NCI-H2196 treated with DMSO at 0.1 percent for 48 hours (cell line): ENCODE data around the gene ABHD16A.
"Not testable (repeated sequence)": the region's sequence is repeated elsewhere in the genome, so short reads cannot be mapped to it uniquely, and the experiment has no call there.

Source experiments
- DNase-seq: peaks from one replicate; lab custom pipeline; 2025; ENCODE audit not compliant: unreplicated experiment; lab: John Stamatoyannopoulos, UW

Gene ABHD16A

DNA sequence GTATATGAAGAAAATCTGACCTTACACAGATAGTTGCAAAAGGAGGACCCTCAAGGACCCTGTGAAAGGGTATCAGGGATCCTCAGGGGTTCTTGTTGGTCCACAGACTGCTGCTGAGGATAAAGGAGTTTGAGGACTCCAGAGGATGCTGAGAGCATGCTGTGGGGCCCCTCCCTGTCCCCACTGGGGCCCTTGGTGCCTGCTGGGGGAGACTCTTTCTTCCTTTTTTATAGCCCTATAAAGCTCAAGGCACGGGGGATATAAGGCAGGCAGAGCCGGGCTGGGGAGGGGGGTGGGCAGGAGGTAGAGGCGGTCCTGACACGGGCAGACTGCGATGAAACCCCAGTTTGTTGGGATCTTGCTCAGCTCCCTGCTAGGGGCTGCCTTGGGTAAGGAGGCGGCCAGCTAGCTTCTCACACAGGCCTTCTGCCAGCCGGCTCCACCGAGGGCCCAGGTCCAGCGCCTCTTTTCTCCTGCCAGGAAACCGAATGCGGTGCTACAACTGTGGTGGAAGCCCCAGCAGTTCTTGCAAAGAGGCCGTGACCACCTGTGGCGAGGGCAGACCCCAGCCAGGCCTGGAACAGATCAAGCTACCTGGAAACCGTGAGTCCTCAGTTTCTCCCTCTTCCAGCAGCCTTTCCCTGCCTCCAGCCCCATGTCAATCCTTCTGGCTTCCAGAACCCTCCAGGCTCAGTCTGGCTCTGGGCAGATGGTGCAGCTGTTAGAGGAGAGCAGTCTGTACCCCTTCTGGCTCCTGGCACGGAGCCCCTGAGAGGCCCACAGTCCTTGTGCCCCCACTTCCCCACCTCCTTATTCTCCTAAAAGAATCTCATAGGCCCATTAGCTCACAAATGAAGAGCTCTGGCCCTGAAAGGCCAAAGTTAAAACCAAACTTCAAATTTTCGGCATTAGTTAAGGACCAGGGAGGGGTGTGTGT, 12.2 kb upstream of the ABHD16A start, which contains the start of gene LY6G6D:
Gene LY6G6D (plus strand): TSS at position 327 of the 937 bp plus-strand sequence. CDS start 8 bp downstream, at position 335.
- DNase-seq: no peak

DNA sequence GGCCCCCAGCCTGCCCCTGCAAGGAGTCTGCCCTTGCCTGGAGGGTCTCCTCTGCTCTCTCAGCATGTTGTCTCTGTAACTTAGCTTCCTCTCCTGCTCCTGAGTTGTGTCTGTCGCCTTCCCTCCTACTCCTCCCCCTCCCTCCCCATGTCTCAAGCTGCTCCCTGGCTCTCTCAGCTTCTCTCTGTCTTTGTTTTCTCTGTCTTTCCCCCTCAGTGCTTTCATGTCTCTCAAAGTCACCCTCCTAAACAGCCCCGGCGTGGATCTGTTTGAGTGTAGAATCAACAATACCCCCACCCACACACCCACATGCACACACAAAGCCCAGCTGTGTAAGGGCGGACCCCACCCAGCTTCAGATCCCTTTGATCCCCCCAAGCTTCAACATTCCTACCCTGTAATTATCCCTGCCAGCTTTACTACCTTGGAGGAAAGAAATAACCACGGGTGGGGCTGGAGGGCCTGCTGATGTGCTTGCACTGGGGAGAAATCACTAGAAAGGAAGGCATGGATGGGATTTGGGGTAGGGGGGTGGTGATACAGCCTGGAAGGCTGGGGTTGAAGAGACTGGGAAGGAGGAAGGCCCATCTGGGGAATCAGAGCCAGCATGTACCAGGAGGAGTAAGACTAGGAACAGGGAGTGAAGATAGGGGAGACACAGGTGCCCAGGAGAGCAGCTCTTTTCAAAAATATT, 11.0 kb upstream of the ABHD16A start:
- no peak for DNase-seq

DNA sequence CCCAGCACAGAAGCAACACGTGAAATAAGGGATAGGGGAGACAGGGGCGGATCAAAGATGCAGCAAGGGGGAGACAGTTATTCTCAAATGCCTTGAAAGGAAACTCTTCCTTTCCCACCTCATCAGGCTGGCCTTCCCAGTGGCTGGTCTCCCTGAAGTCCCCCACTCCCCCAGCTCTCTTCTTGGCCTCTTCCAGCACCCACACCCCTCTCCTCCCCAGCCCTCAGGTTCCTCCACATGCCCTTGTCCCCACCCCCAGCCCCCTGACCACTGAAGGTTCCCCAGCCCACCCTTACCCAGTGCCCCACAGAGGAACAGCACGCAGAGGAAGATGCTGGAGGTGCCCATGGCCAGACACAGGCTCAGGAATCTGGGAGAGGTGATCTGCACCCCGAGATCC, 10.3 kb upstream of the ABHD16A start:
- no peak for DNase-seq

DNA sequence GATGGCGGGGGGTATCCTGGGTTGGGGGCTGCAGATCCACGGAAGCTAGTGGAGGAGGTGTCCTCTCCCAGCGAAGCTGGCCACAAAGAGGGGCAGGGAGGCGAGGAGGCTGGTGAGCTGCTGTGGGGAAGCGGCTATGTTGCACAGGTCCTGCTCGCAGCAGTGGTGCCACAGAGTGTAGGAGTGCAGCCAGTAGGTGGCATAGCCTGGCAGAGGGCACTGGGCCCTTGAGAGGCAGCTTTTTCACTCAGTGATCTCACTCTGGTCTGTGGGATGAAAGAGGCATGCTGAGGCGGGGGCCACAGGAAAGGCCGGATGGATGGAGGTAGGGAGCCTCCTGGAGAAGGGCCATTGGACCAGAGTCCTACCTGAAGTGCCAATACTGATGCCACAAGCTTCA, 9.2 kb upstream of the ABHD16A start:
- no peak for DNase-seq

DNA sequence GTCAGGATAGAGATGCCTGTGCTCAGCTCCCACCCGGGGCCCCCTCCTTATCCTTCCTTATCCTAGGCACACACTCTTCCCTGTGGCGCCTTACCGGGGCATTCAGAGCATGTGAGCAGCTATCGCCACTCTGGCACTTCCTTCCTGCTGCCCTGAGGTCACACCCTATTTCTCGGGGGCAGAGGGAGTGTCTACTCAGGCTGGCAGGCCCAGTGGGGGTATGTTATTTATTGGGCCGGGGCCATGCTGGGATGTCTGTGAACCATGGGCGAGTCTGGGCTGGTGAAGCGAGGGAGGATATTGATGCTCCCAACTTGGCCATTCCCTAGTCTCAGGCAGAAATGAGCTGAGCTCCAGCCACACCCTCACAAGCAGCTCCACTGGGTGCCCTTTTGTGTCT, 8.1 kb upstream of the ABHD16A start:
- no peak for DNase-seq

- DNase-seq: no peak
These were observed 7.5 kb upstream of the ABHD16A start for GRCh38 chr6:31710523-31711219.

DNA sequence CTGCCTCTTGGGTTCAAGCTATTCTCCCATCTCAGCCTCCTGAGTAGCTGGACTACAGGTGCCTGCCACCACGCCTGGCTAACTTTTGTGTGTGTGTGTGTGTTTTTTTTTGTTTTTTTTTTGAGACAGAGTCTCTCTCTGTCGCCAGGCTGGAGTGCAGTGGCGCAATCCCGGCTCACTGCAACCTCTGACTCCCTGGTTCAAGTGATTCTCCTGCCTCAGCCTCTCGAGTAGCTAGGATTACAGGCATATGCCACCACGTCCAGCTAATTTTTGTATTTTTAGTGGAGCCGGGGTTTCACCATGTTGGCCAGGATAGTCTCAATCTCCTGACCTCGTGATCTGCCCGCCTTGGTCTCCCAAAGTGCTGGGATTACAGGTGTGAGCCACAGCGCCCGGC, 6.0 kb upstream of the ABHD16A start:
- not testable (repeated sequence) for DNase-seq

GRCh38 chr6:31708224-31708623, 5.1 kb upstream of the ABHD16A start:
- DNase-seq: no peak

- no peak for DNase-seq
These were observed 4.6 kb upstream of the ABHD16A start for GRCh38 chr6:31707701-31708100.

DNA sequence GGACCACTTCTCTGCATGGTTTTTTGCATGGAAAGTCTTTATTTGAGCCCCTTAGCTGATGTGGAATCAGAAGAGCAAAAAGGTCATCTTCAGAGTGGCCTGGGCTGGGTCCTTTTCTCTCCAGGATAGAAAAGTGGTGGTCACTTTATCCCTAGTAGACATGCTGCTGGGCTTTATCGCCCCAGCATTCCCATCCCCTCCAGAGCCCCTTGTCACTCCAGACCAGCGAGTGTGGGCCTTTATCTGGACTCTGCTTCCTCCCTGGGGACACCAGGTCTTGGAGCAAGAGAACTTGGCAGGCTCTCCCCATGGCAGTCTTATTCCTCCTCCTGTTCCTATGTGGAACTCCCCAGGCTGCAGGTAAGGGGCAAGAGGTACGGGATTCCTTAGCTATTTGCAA, 3.5 kb upstream of the ABHD16A start, which contains the start of gene LY6G6F:
Gene LY6G6F (plus strand): TSS at position 268 of the 400 bp plus-strand sequence. CDS start 41 bp downstream, at position 309.
- DNase-seq: no peak

- no peak for DNase-seq
These were observed 2.8 kb upstream of the ABHD16A start for GRCh38 chr6:31705931-31706330.

- DNase-seq: no peak
These were observed 712 bp downstream of the ABHD16A start for GRCh38 chr6:31702405-31702818.

GRCh38 chr6:31701666-31702404, 1.3 kb downstream of the ABHD16A start:
- peak; percentile 37 for DNase-seq

DNA sequence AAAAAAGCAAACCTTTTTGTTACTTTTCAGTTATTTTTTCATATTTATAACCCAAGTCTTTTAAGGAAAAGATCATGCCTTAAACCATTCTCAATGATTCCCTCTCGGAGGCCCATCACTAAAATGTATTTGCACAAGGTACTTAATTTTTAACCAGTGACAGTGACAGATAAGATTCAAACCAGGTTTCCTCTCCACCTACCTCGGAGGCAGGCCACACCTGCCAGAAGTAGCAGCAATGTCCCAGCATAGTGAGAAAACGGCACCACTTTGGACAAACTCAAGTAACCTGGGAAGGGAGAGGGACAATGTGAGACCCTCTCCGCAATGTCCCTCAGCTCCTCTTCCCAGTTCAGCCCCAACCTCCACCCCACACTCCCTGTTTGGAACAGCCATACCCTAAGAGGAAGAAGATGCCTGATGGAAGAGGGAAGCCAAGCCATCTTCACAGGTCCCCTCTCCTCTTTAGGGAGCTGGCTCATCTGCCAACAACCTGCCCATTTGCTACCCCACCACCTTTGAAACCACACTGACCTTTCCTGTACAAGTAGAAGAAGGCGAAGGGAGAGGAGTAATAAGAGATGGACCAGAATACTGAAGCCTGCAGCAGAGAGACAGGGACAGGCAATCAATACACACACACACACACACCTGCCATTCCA, 2.3 kb downstream of the ABHD16A start:
- DNase-seq: no peak

GRCh38 chr6:31697555-31697954, 5.6 kb downstream of the ABHD16A start:
- DNase-seq: no peak

GRCh38 chr6:31693535-31693934, 9.6 kb downstream of the ABHD16A start:
- DNase-seq: no peak

GRCh38 chr6:31692886-31693285, 10.2 kb downstream of the ABHD16A start:
- no peak for DNase-seq

GRCh38 chr6:31692353-31692752, 10.8 kb downstream of the ABHD16A start:
- DNase-seq: no peak

GRCh38 chr6:31691564-31692108, 11.5 kb downstream of the ABHD16A start:
- no peak for DNase-seq

- no peak for DNase-seq
These were observed 12.1 kb downstream of the ABHD16A start for GRCh38 chr6:31691078-31691463.
